PC-3 (cell line): ENCODE data around the gene RNF38. TPM values are rescaled to one million over a fixed set of nuclear protein-coding genes. Genes with fewer than 3 reads are reported as not detected.

Experiments
- ATAC-seq: fragments of 200-7000 bp; cut with Tn5 transposase; 2 replicates; pipeline ENCODE4 v1.9.1; 2020; ENCODE audit warnings: mild to moderate bottlenecking, moderate library complexity
- BruUV-seq: library from RNA; stranded (reverse); fragments of 400-500 nt; replicated peaks from 2 replicates; lab custom pipeline; 2021; lab: Mats Ljungman, UMichigan
- CTCF ChIA-PET: fragments of 300-600 bp; sonication (Branson Sonifier 250); formaldehyde crosslinking; loops from one replicate; lab custom pipeline; 2022; ENCODE audit warnings: antibody characterized with exemption; lab: Charles Lee
- POLR2A ChIA-PET: fragments of 300-600 bp; sonication (Branson Sonifier 250); formaldehyde crosslinking; loops from one replicate; lab custom pipeline; 2022; ENCODE audit warnings: antibody characterized with exemption; ENCODE audit not compliant: unreplicated experiment; lab: Charles Lee
- DNase-seq: peaks from one replicate; pipeline ENCODE4 v3.0.0-alpha.2; 2015
- H2AFZ ChIP-seq: fragments of 300-600 bp; sonication (generic); 2 replicates; pipeline ENCODE4 v1.6.0; 2016; ENCODE audit warnings: antibody characterized with exemption, low read length
- H3F3A ChIP-seq: fragments of 300-600 bp; sonication (generic); one replicate; pipeline ENCODE4 v1.6.0; 2017; ENCODE audit warnings: antibody characterized with exemption, low read length, control low read depth, mild to moderate bottlenecking; ENCODE audit not compliant: unreplicated experiment
- H3K27ac ChIP-seq: fragments of 300-600 bp; sonication (generic); 2 replicates; pipeline ENCODE4 v1.5.1; 2016; ENCODE audit warnings: mild to moderate bottlenecking, low read length
- H3K27me3 ChIP-seq: fragments of 300-600 bp; sonication (generic); 2 replicates; pipeline ENCODE4 v1.6.1; 2016; ENCODE audit warnings: low read length, mixed read lengths
- H3K36me3 ChIP-seq: fragments of 300-600 bp; sonication (generic); 2 replicates; pipeline ENCODE4 v1.6.1; 2016; ENCODE audit warnings: low read depth, mixed run types, low read length, mixed read lengths
- H3K4me1 ChIP-seq: fragments of 300-600 bp; sonication (generic); 2 replicates; pipeline ENCODE4 v1.5.1; 2016; ENCODE audit warnings: low read length; ENCODE audit not compliant: insufficient read depth
- H3K4me2 ChIP-seq: fragments of 300-600 bp; sonication (generic); 2 replicates; pipeline ENCODE4 v1.6.0; 2016; ENCODE audit warnings: low read length
- H3K4me3 ChIP-seq: fragments of 300-600 bp; sonication (generic); 2 replicates; pipeline ENCODE4 v1.5.1; 2016; ENCODE audit warnings: mild to moderate bottlenecking, low read length, mixed read lengths
- H3K79me2 ChIP-seq: fragments of 300-600 bp; sonication (generic); 2 replicates; pipeline ENCODE4 v1.6.1; 2017; ENCODE audit warnings: low read length, mixed read lengths
- H3K9ac ChIP-seq: fragments of 300-600 bp; sonication (generic); 2 replicates; pipeline ENCODE4 v1.6.0; 2016; ENCODE audit warnings: mild to moderate bottlenecking, low read length
- H3K9me2 ChIP-seq: fragments of 300-600 bp; sonication (generic); replicated peaks from 2 replicates; pipeline ENCODE4 v1.6.1; 2016; ENCODE audit warnings: mixed run types, low read length, mixed read lengths
- H3K9me3 ChIP-seq: fragments of 300-600 bp; sonication (generic); 2 replicates; pipeline ENCODE4 v1.6.1; 2016; ENCODE audit warnings: low read length, mixed read lengths
- H4K20me1 ChIP-seq: fragments of 300-600 bp; sonication (generic); 2 replicates; pipeline ENCODE4 v1.6.1; 2016; ENCODE audit warnings: low read length, mixed read lengths
- EZH2 ChIP-seq: fragments of 300-600 bp; sonication (generic); IDR thresholded peaks from one replicate; pipeline ENCODE4 v1.6.1; 2017; ENCODE audit warnings: antibody characterized with exemption, mild to moderate bottlenecking, low read length; ENCODE audit not compliant: unreplicated experiment
- EZH2phosphoT487 ChIP-seq: fragments of 300-600 bp; sonication (generic); IDR thresholded peaks from 2 replicates; pipeline ENCODE4 v1.6.1; 2018; ENCODE audit warnings: mild to moderate bottlenecking, antibody characterized with exemption, low read length, borderline replicate concordance
- intact Hi-C: fragments of 100-400 bp; cut with micrococcal nuclease; formaldehyde crosslinking; loops from 2 replicates; pipeline ENCODE4 v1.9.0; 2023
- total RNA-seq: library from RNA; depleted of rRNA; stranded (reverse); fragments of >200 nt; gene quantifications from 2 replicates; pipeline ENCODE4 v1.2.3, GENCODE V29; 2014
- TF ChIP-seq, protein P1 (sequence below): fragments of 300-600 bp; sonication (generic); conservative IDR thresholded peaks from 2 replicates; pipeline ENCODE4 v1.5.1; 2017; ENCODE audit warnings: antibody characterized with exemption, low read depth, mild to moderate bottlenecking, low read length

The RNF38 gene
- total RNA-seq, 1 experiment from 2014 or later, result 4.3 TPM

DNA sequence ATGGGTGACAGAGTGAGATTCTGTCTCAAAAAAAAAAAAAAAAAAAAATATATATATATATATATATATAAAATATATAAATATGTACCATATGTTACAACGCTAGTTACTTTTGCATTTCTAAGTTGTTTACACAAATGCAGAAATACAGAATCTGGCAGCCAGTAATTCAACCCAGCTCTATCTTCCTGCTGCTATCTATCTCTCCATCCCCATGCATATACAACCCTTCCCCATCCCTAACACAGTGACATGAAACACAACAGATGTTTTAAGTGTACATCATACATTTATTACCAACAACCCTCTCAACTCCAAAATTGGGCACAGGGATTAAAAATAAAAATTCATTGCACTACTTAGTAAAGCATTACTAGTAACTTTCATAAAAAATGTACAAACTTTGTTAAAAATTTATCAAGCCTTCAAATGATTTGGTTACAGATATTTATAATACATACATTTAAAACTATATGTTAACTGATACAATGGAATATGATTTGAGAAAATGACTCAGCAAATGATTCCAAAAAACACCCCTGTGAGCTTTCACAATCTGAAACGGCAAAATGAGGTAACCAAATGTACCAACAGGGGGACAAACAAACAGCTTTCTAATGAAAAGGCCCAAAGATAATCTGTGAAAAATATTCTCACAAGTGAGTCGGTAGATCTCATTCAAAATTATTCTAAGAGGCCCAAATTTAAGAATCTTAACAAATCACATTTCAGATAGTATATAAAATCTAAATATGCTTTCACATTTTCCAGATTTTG, 63.8 kb downstream of the RNF38 start:
- no peaks in the 10 kb centered on the region for H4K20me1 ChIP-seq
- peaks cover 6% of the 10 kb centered on the region for H3K36me3 ChIP-seq
- no peak overlapping the region for H3K4me3 ChIP-seq
- no peak overlapping the region for H3K4me2 ChIP-seq
- ChIA-PET POLR2A (no interaction called here), CTCF (no interaction called here)
- H3K4me1 ChIP-seq, result no peaks in the 10 kb centered on the region
- no peaks in the 10 kb centered on the region for H3K9me2 ChIP-seq
- H3K27me3 ChIP-seq, result no peaks in the 10 kb centered on the region
- H3K27ac ChIP-seq, result no peak overlapping the region
- TF ChIP-seq, protein P1, sequence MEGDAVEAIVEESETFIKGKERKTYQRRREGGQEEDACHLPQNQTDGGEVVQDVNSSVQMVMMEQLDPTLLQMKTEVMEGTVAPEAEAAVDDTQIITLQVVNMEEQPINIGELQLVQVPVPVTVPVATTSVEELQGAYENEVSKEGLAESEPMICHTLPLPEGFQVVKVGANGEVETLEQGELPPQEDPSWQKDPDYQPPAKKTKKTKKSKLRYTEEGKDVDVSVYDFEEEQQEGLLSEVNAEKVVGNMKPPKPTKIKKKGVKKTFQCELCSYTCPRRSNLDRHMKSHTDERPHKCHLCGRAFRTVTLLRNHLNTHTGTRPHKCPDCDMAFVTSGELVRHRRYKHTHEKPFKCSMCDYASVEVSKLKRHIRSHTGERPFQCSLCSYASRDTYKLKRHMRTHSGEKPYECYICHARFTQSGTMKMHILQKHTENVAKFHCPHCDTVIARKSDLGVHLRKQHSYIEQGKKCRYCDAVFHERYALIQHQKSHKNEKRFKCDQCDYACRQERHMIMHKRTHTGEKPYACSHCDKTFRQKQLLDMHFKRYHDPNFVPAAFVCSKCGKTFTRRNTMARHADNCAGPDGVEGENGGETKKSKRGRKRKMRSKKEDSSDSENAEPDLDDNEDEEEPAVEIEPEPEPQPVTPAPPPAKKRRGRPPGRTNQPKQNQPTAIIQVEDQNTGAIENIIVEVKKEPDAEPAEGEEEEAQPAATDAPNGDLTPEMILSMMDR, result no peak
- no peak for TF ChIP-seq EZH2phosphoT487
- no peaks in the 10 kb centered on the region for H3K79me2 ChIP-seq
- H3F3A ChIP-seq, result no peaks in the 10 kb centered on the region
- no peaks in the 10 kb centered on the region for H3K9me3 ChIP-seq
- ATAC-seq (no peak), DNase-seq (no peak)
- no peak overlapping the region for H2AFZ ChIP-seq
- BruUV-seq, result no TSS peak
- H3K9ac ChIP-seq, result no peak overlapping the region
- intact Hi-C loops, result no loop called here

DNA sequence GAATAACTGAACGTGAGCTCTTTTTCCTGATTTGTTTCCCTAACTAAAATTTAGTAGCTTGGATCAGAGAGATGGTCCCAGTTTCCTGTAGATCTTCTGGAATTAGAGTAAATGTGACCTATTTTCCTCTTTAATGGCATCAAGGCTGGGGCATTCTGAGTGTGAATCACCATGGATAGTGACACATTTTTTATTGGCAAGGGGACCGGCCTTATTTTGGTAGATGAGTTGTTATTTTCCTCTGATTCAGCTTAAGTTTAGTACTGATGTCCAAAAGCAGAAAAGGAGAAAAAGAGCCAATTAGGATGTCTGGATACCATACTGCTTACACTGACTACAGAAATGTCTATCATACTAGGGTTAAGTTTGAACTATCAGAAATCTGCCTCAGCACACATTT, 68.1 kb downstream of the RNF38 start:
- no peaks in the 10 kb centered on the region for H3F3A ChIP-seq
- no peak overlapping the region for H2AFZ ChIP-seq
- no peaks in the 10 kb centered on the region for H3K27me3 ChIP-seq
- peak; percentile 43; the same call in 1 of the 2 replicates for ATAC-seq
- ChIA-PET POLR2A (no interaction called here), CTCF (interaction anchor here (0.7 kb wide), 1 partner anchor 69 kb away, joined by 4 read pairs; no protein-coding TSS in a partner anchor)
- TF ChIP-seq, protein P1, result no peak
- TF ChIP-seq EZH2phosphoT487, result no peak
- no peak for TF ChIP-seq EZH2
- no peak overlapping the region for H3K4me2 ChIP-seq
- no peak overlapping the region for H3K9ac ChIP-seq
- BruUV-seq, result no TSS peak
- intact Hi-C loops, result no loop called here
- H4K20me1 ChIP-seq, result no peaks in the 10 kb centered on the region
- H3K36me3 ChIP-seq, result peaks cover under 1% of the 10 kb centered on the region; the same call in 1 of the 2 replicates
- H3K27ac ChIP-seq, result no peak overlapping the region
- H3K9me2 ChIP-seq, result no peaks in the 10 kb centered on the region
- DNase-seq, result peak; percentile 47
- H3K4me1 ChIP-seq, result peaks cover 9% of the 10 kb centered on the region
- H3K4me3 ChIP-seq, result no peak overlapping the region
- no peaks in the 10 kb centered on the region for H3K9me3 ChIP-seq
- no peaks in the 10 kb centered on the region for H3K79me2 ChIP-seq
